ENCODE measurements around the gene MRM1. TPM values are rescaled to one million over a fixed set of nuclear protein-coding genes. Genes with fewer than 3 reads are reported as not detected.

The MRM1 gene
- total RNA-seq, 1 experiment from 2014 or later = 16.5 TPM

GRCh38 chr17:36653856-36654255, 52.5 kb downstream of the MRM1 start:
- H3K27ac Mint-ChIP-seq = no peak overlapping the region
- DNase-seq (ENCODE audit: low spot score) = no peak
- ATAC-seq = no peak
- TF ChIP-seq SMAD3 (CRISPR knock-in tag; IDR thresholded peaks at IDR 0.05; ENCODE audit: borderline replicate concordance) (no peak), ATF6 (CRISPR knock-in tag; IDR thresholded peaks at IDR 0.05) (no peak), KAT7 (CRISPR knock-in tag; IDR thresholded peaks at IDR 0.05; ENCODE audit: borderline replicate concordance) (no peak), SMAD4 (CRISPR knock-in tag; IDR thresholded peaks at IDR 0.05) (no peak), MLX (CRISPR knock-in tag; IDR thresholded peaks at IDR 0.05) (no peak), FOXP1 (CRISPR knock-in tag; IDR thresholded peaks at IDR 0.05; ENCODE audit: borderline replicate concordance) (no peak), E2F5 (CRISPR knock-in tag; IDR thresholded peaks at IDR 0.05) (no peak), ATF2 (CRISPR knock-in tag; IDR thresholded peaks at IDR 0.05; ENCODE audit: borderline replicate concordance, low read depth) (no peak), HMGA2 (CRISPR knock-in tag; IDR thresholded peaks at IDR 0.05) (no peak), CBFB (CRISPR knock-in tag; IDR thresholded peaks at IDR 0.05; ENCODE audit: low read depth) (no peak), ZNF138 (CRISPR knock-in tag; conservative IDR thresholded peaks at IDR 0.05) (no peak)
- ChIA-PET CTCF (interaction anchor here (0.6 to 1.2 kb wide), 2 partner anchors 89 to 640 kb away, joined by 3 to 4 read pairs; no protein-coding TSS in a partner anchor), POLR2A (no interaction called here)
- H3K27me3 Mint-ChIP-seq (ENCODE audit: low read depth) = peaks cover 16% of the 10 kb centered on the region
- H3K9me3 Mint-ChIP-seq = no peaks in the 10 kb centered on the region
- peaks cover 25% of the 10 kb centered on the region for H3K4me1 Mint-ChIP-seq
- no peak overlapping the region for H3K4me3 Mint-ChIP-seq
- no peaks in the 10 kb centered on the region for H3K36me3 Mint-ChIP-seq

- Mint-ChIP-seq H3K9me3 (no peaks in the 10 kb centered on the region), H3K27me3 (ENCODE audit: low read depth) (peaks cover 16% of the 10 kb centered on the region), H3K4me3 (no peak overlapping the region), H3K27ac (no peak overlapping the region), H3K36me3 (no peaks in the 10 kb centered on the region), H3K4me1 (peaks cover 15% of the 10 kb centered on the region)
- DNase-seq (ENCODE audit: low spot score) (no peak), ATAC-seq (no peak)
- ChIA-PET CTCF (interaction anchor here (0.8 to 1.7 kb wide), 7 partner anchors 8 to 263 kb away, joined by 3 to 11 read pairs (median 4); no protein-coding TSS in a partner anchor), POLR2A (no interaction called here)
- TF ChIP-seq FOXJ3 (CRISPR knock-in tag; IDR thresholded peaks at IDR 0.05; ENCODE audit: borderline replicate concordance) (no peak), RORB (CRISPR knock-in tag; IDR thresholded peaks at IDR 0.05) (no peak), TEAD4 (CRISPR knock-in tag; IDR thresholded peaks at IDR 0.05) (no peak), ZNF396 (CRISPR knock-in tag; IDR thresholded peaks at IDR 0.05; ENCODE audit: borderline replicate concordance) (no peak), ZNF532 (CRISPR knock-in tag; IDR thresholded peaks at IDR 0.05; ENCODE audit: borderline replicate concordance) (no peak), NFYB (CRISPR knock-in tag; conservative IDR thresholded peaks at IDR 0.05; ENCODE audit: low read depth) (no peak), ATF3 (CRISPR knock-in tag; conservative IDR thresholded peaks at IDR 0.05) (no peak), NFE2L1 (CRISPR knock-in tag; IDR thresholded peaks at IDR 0.05) (no peak), HMGA2 (CRISPR knock-in tag; IDR thresholded peaks at IDR 0.05) (no peak), FOXP4 (CRISPR knock-in tag; IDR thresholded peaks at IDR 0.05) (no peak), ZNF121 (CRISPR knock-in tag; IDR thresholded peaks at IDR 0.05) (no peak), OVOL2 (CRISPR knock-in tag; IDR thresholded peaks at IDR 0.05; ENCODE audit: borderline replicate concordance) (no peak)
These were observed 54.3 kb downstream of the MRM1 start for GRCh38 chr17:36655726-36656125.

Measured in WTC11 (cell line).